ENCODE measurements around the gene SEPTIN8.

DNA sequence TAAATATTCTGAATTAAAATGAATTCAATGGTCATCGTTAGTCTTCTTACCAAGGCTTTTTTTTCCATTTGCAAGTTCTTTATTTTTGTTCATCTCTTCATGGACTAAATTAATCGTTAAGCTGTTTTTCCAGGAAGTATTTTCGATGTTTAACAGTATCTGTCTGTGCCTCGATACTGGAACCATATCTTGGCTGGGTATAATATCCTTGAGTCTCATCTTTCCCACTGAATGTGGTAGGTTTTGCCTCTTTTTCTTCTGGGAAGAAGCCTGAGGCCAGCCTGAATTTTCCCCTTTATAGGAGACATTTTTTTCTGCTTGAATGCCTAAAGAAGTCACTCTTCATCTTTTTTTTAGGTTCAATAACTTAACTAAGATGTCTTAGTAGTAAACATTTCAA lies 4.0 kb upstream of the SEPTIN8 start:
- TF ChIP-seq, protein P1, sequence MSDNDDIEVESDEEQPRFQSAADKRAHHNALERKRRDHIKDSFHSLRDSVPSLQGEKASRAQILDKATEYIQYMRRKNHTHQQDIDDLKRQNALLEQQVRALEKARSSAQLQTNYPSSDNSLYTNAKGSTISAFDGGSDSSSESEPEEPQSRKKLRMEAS (IDR thresholded peaks at IDR 0.05; ENCODE audit: low read depth, low read length), result no peak
- TF ChIP-seq POLR2AphosphoS5 (IDR thresholded peaks at IDR 0.05; ENCODE audit: low read length), result no peak

Measured in GM12878 (cell line).